ENCODE results near the gene LMX1B.

Gene LMX1B

GRCh38 chr9:126658201-126658825, 44.6 kb downstream of the LMX1B start:
- H3K4me3 ChIP-seq (ENCODE audit: control insufficient read depth, low read depth, low read length) = no peak overlapping the region
- TF ChIP-seq CTCF (IDR thresholded peaks at IDR 0.05; ENCODE audit: control insufficient read depth, insufficient read depth, low read depth, low read length, missing control alignments) = no peak

DNA sequence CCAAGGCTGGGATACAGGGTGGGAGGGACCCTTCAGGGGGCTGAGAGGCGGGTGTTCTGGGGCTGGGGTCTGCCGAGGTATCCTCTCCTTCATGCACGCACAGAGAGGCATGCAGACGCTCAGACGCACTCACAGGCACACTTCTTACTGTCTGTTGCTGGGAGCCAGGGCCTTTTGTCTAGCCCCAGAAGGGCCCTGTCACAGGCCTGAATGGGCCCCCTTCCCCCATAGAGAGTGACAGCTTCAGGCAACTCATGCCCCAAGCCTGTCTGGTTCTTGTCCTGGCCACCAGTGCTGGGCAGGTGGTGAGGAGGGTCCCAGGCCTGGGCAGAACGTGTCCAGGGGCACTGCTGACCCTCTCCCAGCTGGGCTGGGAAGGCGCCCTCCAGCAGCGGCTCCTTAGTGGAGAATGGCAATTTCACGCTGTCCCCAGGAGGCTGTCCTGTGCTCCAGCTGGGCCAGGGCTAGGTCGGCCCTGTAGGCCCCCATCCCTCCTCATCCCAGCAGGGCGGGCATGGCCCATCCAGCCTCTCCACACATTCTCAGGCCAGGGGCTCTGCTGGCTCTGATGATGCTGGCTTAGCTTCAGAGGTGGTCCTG, 45.3 kb downstream of the LMX1B start:
- no peak for DNase-seq (ENCODE audit: low read depth)
- TF ChIP-seq CTCF (IDR thresholded peaks at IDR 0.05; ENCODE audit: control insufficient read depth, insufficient read depth, low read depth, low read length, missing control alignments) = no peak
- no peak overlapping the region for H3K4me3 ChIP-seq (ENCODE audit: control insufficient read depth, low read depth, low read length)

More at GRCh38 chr9:126658201-126658825, 44.6 kb downstream of the LMX1B start:
- DNase-seq (ENCODE audit: low read depth) = no peak

DNA sequence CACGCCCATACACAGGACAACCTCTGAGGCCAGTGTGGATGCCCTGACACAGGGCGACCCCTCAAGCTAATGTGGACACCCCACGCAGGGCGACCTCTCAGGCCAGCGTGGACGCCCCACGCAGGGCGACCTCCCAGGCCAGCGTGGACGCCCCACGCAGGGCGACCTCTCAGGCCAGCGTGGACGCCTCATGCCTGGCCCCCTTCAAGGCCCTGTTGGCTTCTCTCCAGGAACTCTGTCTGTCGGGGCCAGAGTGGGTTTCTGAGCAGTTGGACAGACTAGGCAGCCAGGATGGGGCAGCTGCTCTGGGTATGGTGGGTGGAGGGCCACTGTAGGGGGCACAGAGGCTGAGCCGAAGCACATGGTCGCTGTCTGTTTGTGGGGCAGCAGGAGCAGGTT, 47.4 kb downstream of the LMX1B start:
- DNase-seq (ENCODE audit: low read depth) = no peak
- no peak for TF ChIP-seq CTCF (IDR thresholded peaks at IDR 0.05; ENCODE audit: control insufficient read depth, insufficient read depth, low read depth, low read length, missing control alignments)
- no peak overlapping the region for H3K4me3 ChIP-seq (ENCODE audit: control insufficient read depth, low read depth, low read length)

DNA sequence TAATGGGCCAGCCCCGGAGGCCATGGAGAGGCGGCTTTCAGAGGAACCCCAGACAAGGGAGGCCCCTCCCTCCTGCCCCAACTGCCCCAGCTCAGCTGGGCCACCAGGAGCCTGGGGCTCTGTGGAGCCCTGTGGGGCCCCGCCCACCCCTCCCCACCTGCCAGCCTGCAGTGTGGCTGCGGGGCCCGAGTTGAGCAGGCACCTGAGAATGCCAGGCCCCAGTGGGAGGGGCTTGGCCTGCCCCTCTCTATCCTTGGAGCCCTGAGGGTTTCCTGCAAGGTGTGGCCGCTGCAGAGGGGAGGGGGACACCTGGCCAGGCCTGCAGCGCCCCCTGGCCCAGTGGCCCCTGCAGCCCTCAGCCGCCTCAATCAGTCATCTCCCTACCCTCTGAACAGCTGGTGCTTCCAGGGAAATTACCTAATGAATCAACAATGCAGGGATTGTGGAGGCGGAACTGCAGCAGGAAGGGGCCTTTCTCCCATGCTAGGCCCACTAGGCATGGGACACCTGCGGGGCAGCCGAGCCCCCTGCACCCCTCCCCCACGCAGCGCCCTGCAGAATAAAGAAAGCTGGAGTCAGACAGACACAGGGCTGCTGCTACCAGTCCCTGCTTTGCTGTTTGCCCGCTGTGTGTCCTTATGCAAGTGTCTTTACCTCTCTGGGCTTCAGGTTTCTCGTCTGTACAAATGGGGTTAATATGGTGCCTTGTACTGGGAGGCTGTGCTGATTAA, 48.0 kb downstream of the LMX1B start:
- no peak for TF ChIP-seq CTCF (IDR thresholded peaks at IDR 0.05; ENCODE audit: control insufficient read depth, insufficient read depth, low read depth, low read length, missing control alignments)
- no peak for DNase-seq (ENCODE audit: low read depth)
- H3K4me3 ChIP-seq (ENCODE audit: control insufficient read depth, low read depth, low read length) = no peak overlapping the region

DNA sequence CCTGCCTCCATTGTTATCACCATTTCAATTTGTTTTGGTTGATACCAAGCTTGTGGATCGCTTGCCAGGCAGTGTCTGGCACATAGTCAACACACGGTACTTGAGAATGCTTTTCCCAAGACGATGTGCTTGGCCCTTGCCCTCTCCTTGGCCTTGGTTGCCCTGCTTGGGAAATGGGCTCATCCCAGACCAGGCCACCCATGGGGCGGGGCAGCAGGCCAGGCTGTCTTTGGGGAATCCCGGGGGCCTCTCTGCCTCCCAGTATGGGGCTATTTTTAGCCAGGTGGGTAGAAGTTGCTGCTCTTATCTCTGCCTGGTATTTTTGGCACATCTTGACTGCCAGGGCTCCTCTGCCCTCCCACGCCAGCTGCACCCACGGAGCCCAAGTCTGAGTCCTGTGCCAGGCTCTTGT, 49.9 kb downstream of the LMX1B start:
- TF ChIP-seq CTCF (IDR thresholded peaks at IDR 0.05; ENCODE audit: control insufficient read depth, insufficient read depth, low read depth, low read length, missing control alignments) = no peak
- no peak overlapping the region for H3K4me3 ChIP-seq (ENCODE audit: control insufficient read depth, low read depth, low read length)
- no peak for DNase-seq (ENCODE audit: low read depth)

DNA sequence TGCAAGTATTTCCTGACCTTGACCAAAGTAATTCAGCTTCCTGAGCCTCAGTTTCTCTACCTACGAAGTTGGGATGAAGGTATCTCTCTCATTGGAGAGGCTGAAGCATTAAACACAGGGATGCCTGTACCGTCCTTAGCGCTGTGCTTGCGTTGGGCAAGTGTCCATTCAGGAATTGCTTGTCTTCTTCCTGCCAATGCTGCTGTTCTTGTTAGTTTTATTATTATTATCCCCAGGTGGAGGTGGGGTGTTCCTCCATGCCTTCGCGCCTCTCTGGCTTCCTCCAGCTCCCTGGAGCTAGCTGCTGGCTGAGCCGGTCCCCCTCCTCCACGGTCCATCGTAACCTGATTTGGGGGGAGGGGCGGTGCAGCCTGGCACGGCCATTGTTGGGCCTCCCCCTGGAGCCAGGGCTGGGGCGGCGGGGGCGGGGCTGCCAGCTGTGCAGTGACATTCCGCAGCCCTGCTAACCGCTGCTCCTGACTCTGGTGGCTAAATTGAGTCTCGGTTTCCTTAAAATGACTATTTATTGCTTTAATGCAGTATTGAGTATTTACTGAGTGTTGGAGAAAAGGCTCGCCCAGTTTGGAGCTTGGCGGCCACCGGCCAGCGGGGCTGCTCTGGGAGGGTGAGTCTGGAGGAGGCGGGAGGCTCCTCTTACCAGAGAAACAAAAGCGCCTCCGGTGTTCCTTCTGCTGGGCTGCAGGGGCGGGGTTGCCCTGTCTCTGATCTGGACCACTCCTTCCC, 51.3 kb downstream of the LMX1B start:
- TF ChIP-seq CTCF (IDR thresholded peaks at IDR 0.05; ENCODE audit: control insufficient read depth, insufficient read depth, low read depth, low read length, missing control alignments) = no peak
- DNase-seq (ENCODE audit: low read depth) = no peak
- H3K4me3 ChIP-seq (ENCODE audit: control insufficient read depth, low read depth, low read length) = no peak overlapping the region
